SK-N-SH treated with all-trans-retinoic acid at 6 μM for 48 hours (cell line): ENCODE measurements around the gene LRRC8A.

Experiments
- ATAC-seq: fragments of 200-7000 bp; cut with Tn5 transposase; 3 replicates; pipeline ENCODE4 v1.9.1; 2020; ENCODE audit warnings: mild to moderate bottlenecking, moderate library complexity
- ARNTL ChIP-seq: fragments of 450-650 bp; formaldehyde crosslinking; IDR thresholded peaks from 2 replicates; pipeline ENCODE4 v1.5.0; 2020; ENCODE audit warnings: low read depth, mild to moderate bottlenecking, moderate library complexity, borderline replicate concordance
- BACH2 ChIP-seq: fragments of 250-450 bp; sonication (Bioruptor Pico); IDR thresholded peaks from 2 replicates; pipeline ENCODE4 v1.9.0; 2021; ENCODE audit warnings: mild to moderate bottlenecking, borderline replicate concordance
- CSDC2 ChIP-seq: fragments of 250-450 bp; sonication (Bioruptor Pico); IDR thresholded peaks from 2 replicates; pipeline ENCODE4 v1.5.0; 2020; ENCODE audit warnings: mild to moderate bottlenecking, moderate library complexity
- CSRNP3 ChIP-seq: fragments of 250-450 bp; sonication (Bioruptor Pico); IDR thresholded peaks from 2 replicates; pipeline ENCODE4 v1.5.1; 2021; ENCODE audit warnings: mild to moderate bottlenecking, moderate library complexity
- ESRRG ChIP-seq: fragments of 250-450 bp; sonication (Bioruptor Pico); IDR thresholded peaks from 2 replicates; pipeline ENCODE4 v1.6.1; 2021; ENCODE audit warnings: mild to moderate bottlenecking
- GLIS3 ChIP-seq: fragments of 250-450 bp; sonication (Bioruptor Pico); IDR thresholded peaks from 2 replicates; pipeline ENCODE4 v1.5.0; 2020; ENCODE audit warnings: mild to moderate bottlenecking, moderate library complexity
- ISL1 ChIP-seq: fragments of 250-450 bp; sonication (Bioruptor Pico); IDR thresholded peaks from 2 replicates; pipeline ENCODE4 v2.1.2; 2022; ENCODE audit warnings: mild to moderate bottlenecking, moderate library complexity
- OSR1 ChIP-seq: fragments of 250-450 bp; sonication (Bioruptor Pico); IDR thresholded peaks from 2 replicates; pipeline ENCODE4 v1.8.0; 2022; ENCODE audit warnings: moderate library complexity, mild to moderate bottlenecking, inconsistent platforms
- PATZ1 ChIP-seq: fragments of 250-450 bp; sonication (Bioruptor Pico); IDR thresholded peaks from 2 replicates; pipeline ENCODE4 v1.8.0; 2020; ENCODE audit warnings: mild to moderate bottlenecking, moderate library complexity, borderline replicate concordance
- PPARA ChIP-seq: fragments of 250-450 bp; sonication (Bioruptor Pico); IDR thresholded peaks from 2 replicates; pipeline ENCODE4 v1.5.0; 2020; ENCODE audit warnings: mild to moderate bottlenecking, borderline replicate concordance
- RARB ChIP-seq: fragments of 250-450 bp; sonication (Bioruptor Pico); IDR thresholded peaks from 2 replicates; pipeline ENCODE4 v1.8.0; 2021; ENCODE audit warnings: mild to moderate bottlenecking, moderate library complexity
- TOX ChIP-seq: fragments of 250-450 bp; sonication (Bioruptor Pico); IDR thresholded peaks from 2 replicates; pipeline ENCODE4 v1.8.0; 2021; ENCODE audit warnings: mild to moderate bottlenecking, moderate library complexity, borderline replicate concordance
- ZC3H10 ChIP-seq: fragments of 250-450 bp; sonication (Bioruptor Pico); IDR thresholded peaks from 2 replicates; pipeline ENCODE4 v1.5.1; 2021; ENCODE audit warnings: mild to moderate bottlenecking, moderate library complexity
- ZFP3 ChIP-seq: fragments of 250-450 bp; sonication (Bioruptor Pico); IDR thresholded peaks from 2 replicates; pipeline ENCODE4 v1.5.0; 2020; ENCODE audit warnings: mild to moderate bottlenecking, moderate library complexity
- ZNF565 ChIP-seq: fragments of 450-650 bp; formaldehyde crosslinking; conservative IDR thresholded peaks from 2 replicates; pipeline ENCODE4 v1.5.0; 2020; ENCODE audit warnings: low read depth, mild to moderate bottlenecking, moderate library complexity
- ZNF70 ChIP-seq: fragments of 450-650 bp; formaldehyde crosslinking; IDR thresholded peaks from 2 replicates; pipeline ENCODE4 v1.5.0; 2020; ENCODE audit warnings: mild to moderate bottlenecking, moderate library complexity
- ZNF8 ChIP-seq: fragments of 450-650 bp; formaldehyde crosslinking; IDR thresholded peaks from 2 replicates; pipeline ENCODE4 v1.5.0; 2020; ENCODE audit warnings: mild to moderate bottlenecking, moderate library complexity
- TF ChIP-seq, protein P1 (sequence below): fragments of 250-450 bp; sonication (Bioruptor Pico); IDR thresholded peaks from 2 replicates; pipeline ENCODE4 v1.5.0; 2020; ENCODE audit warnings: mild to moderate bottlenecking, moderate library complexity
- TF ChIP-seq, protein P2 (sequence below): fragments of 250-450 bp; sonication (Bioruptor Pico); IDR thresholded peaks from 2 replicates; pipeline ENCODE4 v1.8.0; 2021; ENCODE audit warnings: low read depth, mild to moderate bottlenecking, moderate library complexity, borderline replicate concordance
- TF ChIP-seq, protein P3 (sequence below): fragments of 250-450 bp; sonication (Bioruptor Pico); IDR thresholded peaks from 2 replicates; pipeline ENCODE4 v1.5.1; 2020; ENCODE audit warnings: low read depth, mild to moderate bottlenecking, moderate library complexity

The LRRC8A gene

GRCh38 chr9:128882677-128883603 lies 1.0 kb downstream of the LRRC8A start:
- no peak for TF ChIP-seq PATZ1 (CRISPR knock-in tag)
- TF ChIP-seq, protein P1, sequence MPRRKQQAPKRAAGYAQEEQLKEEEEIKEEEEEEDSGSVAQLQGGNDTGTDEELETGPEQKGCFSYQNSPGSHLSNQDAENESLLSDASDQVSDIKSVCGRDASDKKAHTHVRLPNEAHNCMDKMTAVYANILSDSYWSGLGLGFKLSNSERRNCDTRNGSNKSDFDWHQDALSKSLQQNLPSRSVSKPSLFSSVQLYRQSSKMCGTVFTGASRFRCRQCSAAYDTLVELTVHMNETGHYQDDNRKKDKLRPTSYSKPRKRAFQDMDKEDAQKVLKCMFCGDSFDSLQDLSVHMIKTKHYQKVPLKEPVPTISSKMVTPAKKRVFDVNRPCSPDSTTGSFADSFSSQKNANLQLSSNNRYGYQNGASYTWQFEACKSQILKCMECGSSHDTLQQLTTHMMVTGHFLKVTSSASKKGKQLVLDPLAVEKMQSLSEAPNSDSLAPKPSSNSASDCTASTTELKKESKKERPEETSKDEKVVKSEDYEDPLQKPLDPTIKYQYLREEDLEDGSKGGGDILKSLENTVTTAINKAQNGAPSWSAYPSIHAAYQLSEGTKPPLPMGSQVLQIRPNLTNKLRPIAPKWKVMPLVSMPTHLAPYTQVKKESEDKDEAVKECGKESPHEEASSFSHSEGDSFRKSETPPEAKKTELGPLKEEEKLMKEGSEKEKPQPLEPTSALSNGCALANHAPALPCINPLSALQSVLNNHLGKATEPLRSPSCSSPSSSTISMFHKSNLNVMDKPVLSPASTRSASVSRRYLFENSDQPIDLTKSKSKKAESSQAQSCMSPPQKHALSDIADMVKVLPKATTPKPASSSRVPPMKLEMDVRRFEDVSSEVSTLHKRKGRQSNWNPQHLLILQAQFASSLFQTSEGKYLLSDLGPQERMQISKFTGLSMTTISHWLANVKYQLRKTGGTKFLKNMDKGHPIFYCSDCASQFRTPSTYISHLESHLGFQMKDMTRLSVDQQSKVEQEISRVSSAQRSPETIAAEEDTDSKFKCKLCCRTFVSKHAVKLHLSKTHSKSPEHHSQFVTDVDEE (CRISPR knock-in tag), result no peak
- TF ChIP-seq ZNF70, result no peak
- no peak for TF ChIP-seq CSDC2 (CRISPR knock-in tag)
- no peak for TF ChIP-seq ZNF565
- no peak for TF ChIP-seq ZC3H10 (CRISPR knock-in tag)
- no peak for TF ChIP-seq TOX (CRISPR knock-in tag)

GRCh38 chr9:128884164-128884563 lies 2.2 kb downstream of the LRRC8A start:
- TF ChIP-seq ZNF565 (no peak), CSDC2 (CRISPR knock-in tag) (no peak), ZNF8 (CRISPR knock-in tag) (no peak), ZNF70 (no peak), PPARA (CRISPR knock-in tag) (no peak), CSRNP3 (CRISPR knock-in tag) (no peak), PATZ1 (CRISPR knock-in tag) (no peak), ZC3H10 (CRISPR knock-in tag) (no peak), ARNTL (no peak), BACH2 (no peak), RARB (CRISPR knock-in tag) (no peak)
- TF ChIP-seq, protein P2, sequence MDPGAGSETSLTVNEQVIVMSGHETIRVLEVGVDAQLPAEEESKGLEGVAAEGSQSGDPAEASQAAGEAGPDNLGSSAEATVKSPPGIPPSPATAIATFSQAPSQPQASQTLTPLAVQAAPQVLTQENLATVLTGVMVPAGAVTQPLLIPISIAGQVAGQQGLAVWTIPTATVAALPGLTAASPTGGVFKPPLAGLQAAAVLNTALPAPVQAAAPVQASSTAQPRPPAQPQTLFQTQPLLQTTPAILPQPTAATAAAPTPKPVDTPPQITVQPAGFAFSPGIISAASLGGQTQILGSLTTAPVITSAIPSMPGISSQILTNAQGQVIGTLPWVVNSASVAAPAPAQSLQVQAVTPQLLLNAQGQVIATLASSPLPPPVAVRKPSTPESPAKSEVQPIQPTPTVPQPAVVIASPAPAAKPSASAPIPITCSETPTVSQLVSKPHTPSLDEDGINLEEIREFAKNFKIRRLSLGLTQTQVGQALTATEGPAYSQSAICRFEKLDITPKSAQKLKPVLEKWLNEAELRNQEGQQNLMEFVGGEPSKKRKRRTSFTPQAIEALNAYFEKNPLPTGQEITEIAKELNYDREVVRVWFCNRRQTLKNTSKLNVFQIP, result no peak
- TF ChIP-seq, protein P3, sequence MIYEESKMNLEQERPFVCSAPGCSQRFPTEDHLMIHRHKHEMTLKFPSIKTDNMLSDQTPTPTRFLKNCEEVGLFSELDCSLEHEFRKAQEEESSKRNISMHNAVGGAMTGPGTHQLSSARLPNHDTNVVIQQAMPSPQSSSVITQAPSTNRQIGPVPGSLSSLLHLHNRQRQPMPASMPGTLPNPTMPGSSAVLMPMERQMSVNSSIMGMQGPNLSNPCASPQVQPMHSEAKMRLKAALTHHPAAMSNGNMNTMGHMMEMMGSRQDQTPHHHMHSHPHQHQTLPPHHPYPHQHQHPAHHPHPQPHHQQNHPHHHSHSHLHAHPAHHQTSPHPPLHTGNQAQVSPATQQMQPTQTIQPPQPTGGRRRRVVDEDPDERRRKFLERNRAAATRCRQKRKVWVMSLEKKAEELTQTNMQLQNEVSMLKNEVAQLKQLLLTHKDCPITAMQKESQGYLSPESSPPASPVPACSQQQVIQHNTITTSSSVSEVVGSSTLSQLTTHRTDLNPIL (CRISPR knock-in tag), result no peak
- no peak for ATAC-seq

More at GRCh38 chr9:128882677-128883603, 1.0 kb downstream of the LRRC8A start:
- ATAC-seq, result peak; percentile 9

- ATAC-seq, result no peak
- no peak for TF ChIP-seq ZNF8 (CRISPR knock-in tag)
- no peak for TF ChIP-seq OSR1 (CRISPR knock-in tag)
- TF ChIP-seq, protein P2, result no peak
- no peak for TF ChIP-seq TOX (CRISPR knock-in tag)
- no peak for TF ChIP-seq ESRRG (CRISPR knock-in tag)
- TF ChIP-seq ZFP3 (CRISPR knock-in tag), result no peak
- TF ChIP-seq ZC3H10 (CRISPR knock-in tag), result no peak
- TF ChIP-seq ISL1 (CRISPR knock-in tag), result no peak
- no peak for TF ChIP-seq PPARA (CRISPR knock-in tag)
- no peak for TF ChIP-seq RARB (CRISPR knock-in tag)
- no peak for TF ChIP-seq CSDC2 (CRISPR knock-in tag)
- no peak for TF ChIP-seq GLIS3 (CRISPR knock-in tag)
- TF ChIP-seq, protein P1 (CRISPR knock-in tag), result no peak
These were observed 3.4 kb downstream of the LRRC8A start for GRCh38 chr9:128885376-128885775.
